Measurements from ENCODE around the gene POU3F4. TPM values are rescaled to one million over a fixed set of nuclear protein-coding genes. Genes with fewer than 3 reads are reported as not detected.

The POU3F4 gene
- total RNA-seq, 1 donor from 2014 or later = not detected

GRCh38 chrX:83529950-83530349, 21.9 kb downstream of the POU3F4 start:
- Mint-ChIP-seq H3K4me1 (ENCODE audit: low read depth) (no peaks in the 10 kb centered on the region), H3K9me3 (no peaks in the 10 kb centered on the region), H3K27me3 (ENCODE audit: insufficient read depth) (no peaks in the 10 kb centered on the region), H3K27ac (no peak overlapping the region), H3K36me3 (ENCODE audit: low read depth) (no peaks in the 10 kb centered on the region), H3K4me3 (no peak overlapping the region)
- intact Hi-C loops (cut with micrococcal nuclease) = no loop called here
- DNase-seq (ENCODE audit: low spot score) = no peak

- Mint-ChIP-seq H3K9me3 (no peaks in the 10 kb centered on the region), H3K27me3 (ENCODE audit: insufficient read depth) (no peaks in the 10 kb centered on the region)
- intact Hi-C loops (cut with micrococcal nuclease) = no loop called here
These were observed 27.5 kb downstream of the POU3F4 start for GRCh38 chrX:83535417-83536196.

More at GRCh38 chrX:83535417-83536196, 27.5 kb downstream of the POU3F4 start:
- no peak for DNase-seq (ENCODE audit: low spot score)
- H3K27ac Mint-ChIP-seq = no peak overlapping the region
- H3K4me3 Mint-ChIP-seq = peak overlapping the region; percentile 51
- no peaks in the 10 kb centered on the region for H3K4me1 Mint-ChIP-seq (ENCODE audit: low read depth)
- H3K36me3 Mint-ChIP-seq (ENCODE audit: low read depth) = no peaks in the 10 kb centered on the region
